Measurements from ENCODE around the gene FAM131B. TPM values are rescaled to one million over a fixed set of nuclear protein-coding genes. Genes with fewer than 3 reads are reported as not detected.
"Not testable (repeated sequence)": the region's sequence is repeated elsewhere in the genome, so short reads cannot be mapped to it uniquely, and the experiment has no call there.

FAM131B gene
- total RNA-seq, 1 experiment from 2014 or later = 0.31 TPM

DNA sequence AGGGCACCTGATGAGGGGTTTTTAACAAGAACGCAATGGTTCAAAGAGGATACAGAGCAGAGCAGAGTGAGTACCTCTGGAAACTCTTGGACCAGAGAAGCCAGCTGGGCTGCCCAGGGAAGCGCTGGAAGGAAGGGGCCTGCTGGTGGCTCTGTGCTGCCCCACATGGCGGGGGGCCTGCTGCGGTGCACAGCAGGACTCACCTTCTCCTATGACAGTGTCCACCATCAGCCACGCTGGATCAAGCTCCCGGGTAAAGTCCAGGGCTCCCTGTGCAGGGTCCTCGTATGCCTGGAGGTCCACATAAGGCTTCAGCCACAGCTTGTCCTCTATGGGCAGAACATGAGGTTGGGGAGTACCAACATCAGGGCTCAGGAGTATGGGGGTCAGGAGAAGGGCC, 33.7 kb upstream of the FAM131B start:
- in situ Hi-C loops (cut with HindIII; ENCODE audit: low sequenced_read_pairs) = no loop called here
- DNase-seq (ENCODE audit: low spot score) = no peak

DNA sequence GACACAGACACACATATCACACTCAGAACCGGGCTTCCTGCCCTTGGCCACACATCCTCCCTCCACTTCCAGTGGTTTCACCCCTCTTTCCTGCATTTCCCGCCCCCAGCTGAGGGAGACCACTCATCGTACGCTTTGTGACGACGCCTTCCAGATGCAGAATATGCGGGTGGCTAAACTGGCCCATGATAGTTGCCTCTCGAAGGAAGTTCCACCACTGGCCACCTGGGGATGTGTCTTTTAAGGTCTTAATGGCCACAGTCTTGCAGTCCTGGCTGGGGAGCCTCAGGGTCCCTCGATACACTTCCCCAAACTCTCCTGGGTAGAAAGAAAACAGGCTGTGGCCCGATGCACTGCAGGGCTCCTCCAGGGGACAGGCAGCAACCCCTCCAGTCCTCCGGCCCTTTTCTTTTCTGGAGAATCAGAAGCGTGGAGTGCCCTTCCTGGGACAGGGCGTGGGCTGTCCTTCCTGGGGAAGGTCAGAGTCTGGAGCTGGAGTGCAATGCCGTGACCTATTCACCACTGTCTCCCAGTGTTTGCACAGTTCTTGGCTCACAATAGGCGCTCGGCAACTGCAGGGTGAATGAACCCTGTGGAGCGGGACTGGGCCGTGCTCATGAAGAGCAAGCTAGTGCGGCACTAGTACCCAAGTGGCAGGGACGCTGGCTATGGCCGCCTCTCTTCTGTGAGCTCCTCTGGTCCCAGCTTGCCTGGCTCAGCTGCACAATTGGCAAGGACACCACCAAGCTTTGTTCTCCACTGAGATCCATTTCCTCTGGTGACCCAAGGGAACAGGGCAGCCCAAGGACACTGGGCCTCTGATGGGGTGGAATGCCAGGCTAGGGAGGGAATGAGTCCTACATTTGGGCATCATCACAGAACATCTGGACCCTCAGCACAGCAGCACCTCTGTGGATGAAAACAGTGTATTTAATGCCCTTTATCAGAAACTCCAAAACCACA, 33.0 kb upstream of the FAM131B start:
- no peak for DNase-seq (ENCODE audit: low spot score)
- in situ Hi-C loops (cut with HindIII; ENCODE audit: low sequenced_read_pairs) = no loop called here

DNA sequence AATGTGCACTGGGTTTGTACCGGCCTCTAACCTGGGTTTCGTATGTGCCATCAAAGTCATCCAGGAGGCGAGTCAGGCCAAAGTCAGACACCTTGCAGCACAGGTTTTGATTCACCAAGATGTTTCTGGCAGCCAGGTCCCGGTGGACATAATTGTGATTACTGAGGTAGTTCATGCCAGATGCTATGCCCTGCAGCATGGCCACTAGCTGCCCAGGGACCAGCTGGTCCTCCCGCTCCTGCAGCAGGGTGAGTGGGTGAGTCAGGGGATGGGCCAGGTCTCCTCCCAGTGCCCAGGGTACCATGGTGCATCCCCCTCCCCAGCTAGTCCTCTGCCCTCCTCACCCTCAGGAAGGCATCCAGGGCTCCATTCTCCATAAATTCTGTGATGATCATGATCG, 32.3 kb upstream of the FAM131B start:
- in situ Hi-C loops (cut with HindIII; ENCODE audit: low sequenced_read_pairs) = no loop called here

DNA sequence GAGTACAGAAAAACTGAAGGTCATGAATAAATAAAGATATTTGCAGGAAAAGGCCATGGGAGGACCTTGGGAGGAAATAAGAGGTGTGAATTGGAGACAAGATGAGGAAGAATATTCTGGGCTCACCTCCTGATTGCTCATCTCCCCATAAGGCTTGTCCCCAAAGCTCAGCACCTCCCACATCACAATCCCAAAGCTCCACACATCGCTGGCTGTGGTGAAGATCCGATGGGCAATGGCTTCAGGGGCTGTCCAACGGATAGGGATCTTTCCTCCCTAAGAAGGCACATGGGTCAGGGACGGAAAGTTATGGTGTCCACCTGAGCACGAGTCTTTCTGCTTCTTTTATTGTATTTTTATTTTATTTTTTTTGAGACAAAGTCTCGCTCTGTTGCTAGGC, 31.6 kb upstream of the FAM131B start:
- no peak for DNase-seq (ENCODE audit: low spot score)
- in situ Hi-C loops (cut with HindIII; ENCODE audit: low sequenced_read_pairs) = no loop called here

More for the DNA sequence above, 32.3 kb upstream of the FAM131B start:
- no peak for DNase-seq (ENCODE audit: low spot score)

DNA sequence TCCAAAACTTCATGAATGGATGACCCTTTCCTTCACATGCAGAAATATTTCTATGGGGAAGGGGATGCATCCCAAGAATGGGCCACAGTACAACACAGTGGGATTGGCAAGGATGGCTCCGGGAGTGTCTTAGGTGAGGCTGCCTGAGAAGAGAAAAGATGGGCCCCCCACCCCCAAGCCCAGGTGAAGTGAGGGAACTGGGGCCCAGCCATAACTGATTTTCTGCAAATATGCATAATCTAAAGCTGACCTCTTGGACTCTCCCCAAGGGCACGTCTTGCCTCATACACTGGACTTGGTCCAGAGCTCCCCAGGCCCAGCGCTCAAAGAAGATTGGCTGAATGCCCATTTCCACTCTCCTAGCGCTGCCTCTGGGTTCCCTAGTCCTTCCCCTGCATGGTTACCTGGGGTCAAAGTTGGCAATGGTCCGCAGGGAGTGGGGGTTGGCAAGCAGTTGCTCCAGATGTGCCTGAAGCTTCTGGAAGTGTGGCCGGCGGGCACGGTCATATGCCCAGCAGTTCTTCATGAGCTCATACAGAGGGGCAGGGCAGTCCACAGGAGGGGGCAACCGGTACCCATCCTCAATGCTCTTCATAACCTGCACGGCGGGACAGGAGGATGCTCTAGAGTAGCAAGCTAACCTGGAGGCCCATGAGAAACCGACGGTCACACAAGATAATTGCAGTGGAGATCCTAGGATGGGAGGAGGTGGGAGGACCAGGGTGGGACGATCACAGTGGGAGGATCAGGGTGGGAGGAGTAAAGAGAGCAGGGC, 30.9 kb upstream of the FAM131B start:
- in situ Hi-C loops (cut with HindIII; ENCODE audit: low sequenced_read_pairs) = no loop called here
- DNase-seq (ENCODE audit: low spot score) = no peak

DNA sequence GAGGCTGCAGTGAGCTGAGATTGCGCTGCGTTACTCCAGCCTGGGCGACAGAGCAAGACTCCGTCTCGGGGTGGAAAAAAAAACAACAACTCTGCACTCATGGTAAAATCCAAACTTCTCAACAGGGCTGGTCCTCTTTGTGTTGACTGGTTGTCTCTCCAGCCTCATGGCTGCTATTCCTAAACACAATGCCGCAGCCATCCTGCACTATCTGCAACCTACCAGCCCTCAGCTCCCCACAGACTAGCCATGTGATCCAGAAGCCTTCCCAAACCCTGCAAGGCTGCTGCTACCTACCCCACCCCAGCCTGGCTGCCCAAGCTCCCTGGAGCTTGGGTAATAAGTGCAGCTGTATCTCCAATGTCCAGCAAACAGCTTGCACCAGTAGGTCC, 30.4 kb upstream of the FAM131B start:
- no peak for DNase-seq (ENCODE audit: low spot score)
- in situ Hi-C loops (cut with HindIII; ENCODE audit: low sequenced_read_pairs) = no loop called here

DNA sequence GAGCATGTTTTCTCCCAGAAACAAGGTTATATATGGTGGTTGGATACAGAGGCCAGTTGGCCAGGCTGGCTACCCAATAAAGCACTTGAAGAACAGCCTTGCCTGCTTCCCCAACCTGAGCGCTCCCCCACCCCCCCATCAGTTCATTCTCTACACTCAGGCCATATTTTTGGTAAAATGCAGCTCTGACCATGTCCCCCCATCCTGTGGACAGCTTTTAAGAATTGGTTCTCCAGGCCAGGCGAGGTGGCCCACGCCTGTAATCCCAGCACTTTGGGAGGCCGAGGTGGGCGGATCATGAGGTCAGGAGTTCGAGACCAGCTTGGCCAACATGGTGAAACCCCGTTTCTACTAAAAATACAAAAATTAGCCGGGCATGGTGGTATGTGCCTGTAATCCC, 29.9 kb upstream of the FAM131B start:
- DNase-seq (ENCODE audit: low spot score); in situ Hi-C loops (cut with HindIII; ENCODE audit: low sequenced_read_pairs): not testable (repeated sequence)

DNA sequence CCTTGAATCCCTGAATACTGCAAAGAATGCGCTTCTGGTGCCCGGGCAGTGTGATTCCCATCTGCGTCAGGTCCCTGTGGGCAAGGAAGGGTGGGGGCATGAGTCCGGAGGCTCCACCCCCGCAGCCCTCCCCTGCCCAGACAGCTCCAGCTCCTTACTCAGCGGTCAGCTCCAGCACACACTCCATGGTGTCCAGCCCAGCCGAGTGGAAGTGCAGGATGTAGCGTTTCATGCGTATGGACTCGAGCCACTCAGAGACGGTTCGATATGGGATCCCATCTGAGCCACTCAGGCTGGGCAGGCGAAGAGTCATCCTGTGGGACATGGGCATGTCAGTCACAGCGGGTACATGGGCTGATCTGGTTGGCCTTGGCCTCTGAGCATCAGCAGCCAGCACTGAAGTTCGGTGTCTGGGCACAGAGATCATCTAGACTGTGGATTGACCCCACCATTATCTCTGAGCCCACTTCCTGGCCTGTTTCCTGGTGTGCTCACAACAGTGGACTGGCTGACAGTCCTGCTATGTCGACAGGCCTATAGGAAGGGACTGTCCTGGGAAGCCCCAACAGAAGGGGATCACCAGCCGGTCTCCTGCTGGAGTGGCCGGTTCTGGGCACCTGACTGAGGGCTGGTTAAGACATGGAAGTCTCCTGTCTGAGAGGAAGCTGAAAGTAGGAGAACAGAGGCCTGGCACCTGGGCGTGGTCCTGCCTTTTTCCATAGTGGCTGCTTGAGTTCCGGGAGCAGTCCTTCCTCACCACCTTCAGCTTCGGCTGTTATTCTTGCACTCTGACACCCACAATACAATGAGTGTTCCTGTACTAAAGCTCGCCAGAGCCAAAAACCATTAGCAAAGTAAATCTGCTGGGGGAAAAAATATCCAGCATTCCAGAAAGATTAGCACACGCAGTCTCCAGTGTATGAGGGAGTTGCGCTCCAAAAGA, 29.2 kb upstream of the FAM131B start:
- in situ Hi-C loops (cut with HindIII; ENCODE audit: low sequenced_read_pairs) = no loop called here
- peak; percentile 53 for DNase-seq (ENCODE audit: low spot score)

DNA sequence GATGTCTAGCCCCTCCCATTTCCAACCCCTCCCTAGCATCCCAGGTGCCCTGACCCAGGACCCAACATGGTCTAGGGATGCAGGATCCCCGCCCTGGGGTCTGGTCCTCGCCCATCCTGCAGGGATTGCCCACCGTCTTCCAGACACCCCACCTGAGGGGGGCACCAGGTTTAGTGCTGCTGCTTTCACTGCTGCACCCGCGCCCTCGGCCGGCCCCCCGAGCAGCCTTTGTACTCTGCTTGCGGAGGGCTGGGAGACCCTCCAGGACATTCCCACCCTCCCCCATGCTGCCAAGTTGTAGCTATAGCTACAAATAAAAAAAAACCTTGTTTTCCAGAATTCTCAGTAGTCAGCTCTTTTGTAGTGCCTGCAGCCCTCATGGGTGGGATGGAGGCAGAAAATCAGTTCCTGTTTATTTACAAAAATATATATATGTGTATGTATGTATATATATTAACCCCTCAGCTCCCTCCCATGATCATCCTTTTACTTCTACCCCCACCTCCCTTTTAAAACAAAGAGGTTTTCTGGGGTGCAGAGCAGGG, 28.3 kb upstream of the FAM131B start:
- no peak for DNase-seq (ENCODE audit: low spot score)
- in situ Hi-C loops (cut with HindIII; ENCODE audit: low sequenced_read_pairs) = no loop called here

DNA sequence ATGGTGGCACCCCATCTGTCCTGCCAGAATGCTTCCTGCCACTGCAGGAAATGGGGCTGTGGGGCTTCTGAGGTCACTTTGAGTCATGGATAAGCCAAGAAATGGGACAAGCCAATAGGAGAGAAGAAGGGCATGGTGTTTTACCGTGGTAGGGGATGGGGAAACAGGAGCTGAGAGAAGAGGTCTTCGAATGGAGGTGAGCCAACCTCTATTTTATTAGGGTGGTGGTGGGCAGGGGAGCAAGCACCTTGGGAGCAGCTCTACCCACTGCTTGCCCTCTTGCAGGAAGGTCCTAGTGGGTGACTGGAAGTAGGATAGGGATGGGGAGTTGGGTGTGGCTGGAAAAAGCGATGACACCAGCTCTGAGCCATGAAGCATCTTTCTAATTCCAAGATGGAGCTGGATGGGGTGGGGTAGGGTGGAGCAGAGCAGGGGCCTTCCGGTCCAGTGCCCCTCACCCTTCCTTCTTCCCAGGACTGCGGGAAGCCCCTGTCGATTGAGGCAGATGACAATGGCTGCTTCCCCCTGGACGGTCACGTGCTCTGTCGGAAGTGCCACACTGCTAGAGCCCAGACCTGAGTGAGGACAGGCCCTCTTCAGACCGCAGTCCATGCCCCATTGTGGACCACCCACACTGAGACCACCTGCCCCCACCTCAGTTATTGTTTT, 27.7 kb upstream of the FAM131B start:
- no peak for DNase-seq (ENCODE audit: low spot score)
- in situ Hi-C loops (cut with HindIII; ENCODE audit: low sequenced_read_pairs) = no loop called here

DNA sequence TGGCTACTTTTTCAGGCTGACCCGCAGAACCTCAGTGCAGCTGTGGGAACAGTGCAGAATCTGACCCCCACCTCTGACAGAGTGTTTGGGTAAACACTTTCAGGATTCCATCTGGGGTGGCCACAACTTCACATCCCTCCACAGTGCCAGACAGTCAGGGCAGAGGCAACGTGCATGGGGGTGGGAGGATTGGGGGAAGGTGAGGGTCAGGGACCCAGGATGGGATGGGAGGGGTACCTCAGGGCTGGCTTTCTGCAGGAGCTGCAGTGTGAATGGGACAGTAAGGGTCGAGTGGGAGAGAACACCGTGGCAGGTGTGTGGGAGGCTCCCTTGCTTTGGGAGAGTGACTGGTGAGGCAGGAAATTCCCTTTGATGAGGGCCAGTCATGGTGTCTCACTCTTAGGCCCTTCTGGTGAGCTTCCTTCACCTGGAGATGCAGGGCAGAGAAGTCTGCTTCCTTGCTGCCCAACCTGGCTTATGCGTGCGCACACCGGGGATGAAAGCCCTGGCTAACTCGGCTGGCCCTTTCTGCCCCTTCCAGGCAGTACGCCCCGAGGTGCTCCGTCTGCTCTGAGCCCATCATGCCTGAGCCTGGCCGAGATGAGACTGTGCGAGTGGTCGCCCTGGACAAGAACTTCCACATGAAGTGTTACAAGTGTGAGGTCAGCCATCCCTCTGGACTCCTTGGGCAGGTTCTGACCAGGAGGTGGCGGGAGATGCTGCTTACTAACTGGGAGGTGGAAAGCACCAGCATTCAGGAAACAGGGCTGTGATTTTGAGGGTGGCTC, 27.0 kb upstream of the FAM131B start:
- in situ Hi-C loops (cut with HindIII; ENCODE audit: low sequenced_read_pairs) = no loop called here
- DNase-seq (ENCODE audit: low spot score) = peak; percentile 54

DNA sequence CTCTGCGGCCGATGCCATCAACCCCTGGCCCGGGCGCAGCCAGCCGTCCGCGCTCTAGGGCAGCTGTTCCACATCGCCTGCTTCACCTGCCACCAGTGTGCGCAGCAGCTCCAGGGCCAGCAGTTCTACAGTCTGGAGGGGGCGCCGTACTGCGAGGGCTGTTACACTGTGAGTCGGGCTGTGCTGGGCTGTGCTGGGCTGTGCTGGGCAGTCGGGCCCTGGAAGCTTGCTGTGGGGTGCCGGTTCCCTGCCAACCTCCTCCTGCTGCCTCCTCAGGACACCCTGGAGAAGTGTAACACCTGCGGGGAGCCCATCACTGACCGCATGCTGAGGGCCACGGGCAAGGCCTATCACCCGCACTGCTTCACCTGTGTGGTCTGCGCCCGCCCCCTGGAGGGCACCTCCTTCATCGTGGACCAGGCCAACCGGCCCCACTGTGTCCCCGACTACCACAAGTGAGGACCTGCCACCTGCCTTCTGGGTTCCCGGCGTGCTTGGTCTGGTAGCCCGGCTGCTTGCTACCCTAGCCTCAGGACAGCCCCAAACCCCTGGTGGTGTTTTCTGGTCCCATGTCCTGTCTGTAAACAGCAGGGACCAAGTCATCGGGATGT, 26.1 kb upstream of the FAM131B start:
- DNase-seq (ENCODE audit: low spot score) = no peak
- in situ Hi-C loops (cut with HindIII; ENCODE audit: low sequenced_read_pairs) = no loop called here

DNA sequence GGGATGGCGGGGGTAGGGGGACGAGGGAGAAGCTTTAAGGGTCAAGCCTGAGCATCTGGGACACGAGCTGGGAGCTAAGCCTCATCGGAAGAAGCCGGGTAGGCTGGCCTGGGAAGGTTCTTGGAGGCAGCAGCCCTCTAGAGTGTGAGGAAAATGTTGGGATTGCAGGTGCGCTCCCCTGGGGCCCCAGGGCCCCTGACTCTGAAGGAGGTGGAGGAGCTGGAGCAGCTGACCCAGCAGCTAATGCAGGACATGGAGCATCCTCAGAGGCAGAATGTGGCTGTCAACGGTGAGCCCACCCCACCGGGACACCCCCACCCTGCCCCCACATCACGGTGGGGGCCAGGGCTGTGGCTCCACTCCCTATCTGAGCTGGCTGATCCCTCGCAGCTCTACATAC, 25.5 kb upstream of the FAM131B start:
- in situ Hi-C loops (cut with HindIII; ENCODE audit: low sequenced_read_pairs) = no loop called here

DNA sequence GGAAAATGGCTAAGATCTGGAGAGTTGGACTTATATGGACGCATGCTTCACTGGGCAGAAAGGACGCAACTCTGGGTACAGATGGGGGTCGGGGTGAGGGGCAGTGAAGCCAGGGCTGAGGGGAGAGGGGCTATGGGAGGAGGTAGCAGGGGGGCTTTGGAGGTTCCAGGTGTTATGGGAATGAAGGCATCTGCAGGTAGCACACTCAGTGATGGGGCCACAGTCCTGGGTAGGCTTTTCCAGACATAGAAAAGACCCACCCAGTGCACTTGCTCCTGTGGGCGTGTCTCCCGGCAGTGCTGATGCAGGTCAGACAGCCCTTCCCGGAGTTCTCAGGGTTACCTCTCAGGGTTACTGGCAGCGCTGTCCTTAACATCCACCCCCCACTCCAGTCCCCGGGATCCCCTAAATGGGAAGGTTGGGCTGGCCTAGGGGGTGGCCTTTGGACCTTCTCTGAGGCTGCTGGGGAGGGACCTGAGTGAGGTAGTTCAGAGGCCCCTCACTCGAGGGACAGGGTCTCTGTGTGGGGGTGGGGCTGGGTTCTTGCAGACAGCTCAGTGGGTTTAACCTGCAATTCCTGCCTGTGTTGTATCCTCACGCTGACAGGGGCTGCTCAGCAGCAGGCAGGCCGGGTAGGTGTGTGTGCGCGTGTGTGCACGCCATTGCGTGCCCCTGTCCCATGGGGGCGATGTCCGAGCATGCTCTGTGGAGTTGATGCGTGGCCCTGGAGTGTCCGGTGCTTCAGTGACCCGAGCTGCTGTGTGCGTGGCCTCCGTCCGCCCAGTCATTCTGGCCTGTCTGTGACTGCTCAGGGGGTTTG, 24.9 kb upstream of the FAM131B start:
- in situ Hi-C loops (cut with HindIII; ENCODE audit: low sequenced_read_pairs) = no loop called here
- no peak for DNase-seq (ENCODE audit: low spot score)

More for the DNA sequence above, 25.5 kb upstream of the FAM131B start:
- no peak for DNase-seq (ENCODE audit: low spot score)

DNA sequence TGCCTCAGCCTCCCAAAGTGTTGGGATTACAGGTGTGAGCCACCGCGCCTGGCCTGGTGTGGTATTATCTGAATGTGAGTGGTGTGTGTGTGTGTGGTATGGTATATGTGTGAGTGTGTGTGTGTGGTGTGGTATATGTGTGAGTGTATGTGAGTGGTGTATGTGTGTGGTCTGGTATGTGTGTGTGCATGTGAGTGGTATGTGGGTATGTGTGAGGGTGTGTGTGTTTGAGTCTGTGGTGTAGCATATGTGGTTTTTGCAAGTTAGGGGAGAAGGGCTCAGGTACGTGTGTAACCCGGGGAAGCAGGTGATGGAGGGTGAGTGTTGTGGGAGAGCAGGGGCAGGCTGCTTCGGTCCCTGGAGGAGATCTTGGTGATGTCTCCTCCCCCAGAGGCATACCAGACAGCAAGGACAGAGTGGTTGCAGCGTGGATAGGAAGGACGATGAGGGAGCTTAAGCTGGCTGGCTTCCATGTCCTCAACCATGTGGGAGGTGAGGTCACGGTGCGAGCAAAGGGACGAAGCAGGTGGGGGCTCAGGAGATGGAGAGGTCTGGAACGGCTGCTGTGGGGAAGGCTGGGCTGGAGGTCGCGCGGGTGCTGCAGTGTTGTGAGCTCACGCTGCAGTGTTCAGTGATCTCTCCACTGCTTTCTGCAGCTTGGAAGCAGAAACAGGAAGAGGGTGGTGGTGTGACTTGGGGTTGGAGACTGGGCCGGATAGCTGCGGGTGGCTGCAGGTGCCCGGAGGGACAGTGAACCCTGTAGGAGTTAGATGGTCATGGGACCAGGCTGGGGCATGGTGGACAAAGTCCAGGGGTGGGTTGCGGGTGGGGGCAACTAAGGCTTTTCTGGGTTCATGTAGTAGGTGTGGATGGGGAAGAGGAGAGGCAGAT, 23.6 kb upstream of the FAM131B start:
- in situ Hi-C loops (cut with HindIII; ENCODE audit: low sequenced_read_pairs) = no loop called here
- peak; percentile 47 for DNase-seq (ENCODE audit: low spot score)

Data from G401 (cell line).